Natural killer cell treated with Interleukin-12 subunit alpha and Interleukin-12 subunit beta and Interleukin-15 and Interleukin-18, amount 100 ng/mL, for 72 hours (primary cell): Measurements from ENCODE around the gene CPN1. TPM values are rescaled to one million over a fixed set of nuclear protein-coding genes. Genes with fewer than 3 reads are reported as not detected.

ENCODE experiments used
- ATAC-seq, 2 donors: fragments of 150-1000 bp; cut with Tn5 transposase in 1 of 2; sonication (Bioruptor Pico), chemical (Tn5 transposase) in 1 of 2; 2 replicates each; pipeline ENCODE4 v1.10.0; 2021
- DNase-seq: peaks from one replicate; pipeline ENCODE4 v3.0.0; 2022; ENCODE audit warnings: low spot score
- H3K27ac Mint-ChIP-seq, 2 donors: 1 replicate in 1 of 2; 2 replicates in 1 of 2; pipeline ENCODE4 v1.8.0; 2022; ENCODE audit warnings: mixed read lengths in 2 of 2, mild to moderate bottlenecking in 1 of 2, moderate library complexity in 1 of 2
- H3K27me3 Mint-ChIP-seq, 2 donors: 1 replicate in 1 of 2; 2 replicates in 1 of 2; pipeline ENCODE4 v1.8.0; 2022; ENCODE audit warnings: mixed read lengths in 2 of 2
- H3K36me3 Mint-ChIP-seq: one replicate; pipeline ENCODE4 v1.8.0; 2022; ENCODE audit warnings: mixed read lengths
- H3K4me1 Mint-ChIP-seq, 2 donors: 1 replicate in 1 of 2; 2 replicates in 1 of 2; pipeline ENCODE4 v1.8.0; 2022; ENCODE audit warnings: low read depth in 2 of 2, mixed read lengths in 2 of 2, mild to moderate bottlenecking in 1 of 2
- H3K4me3 Mint-ChIP-seq: one replicate; pipeline ENCODE4 v1.8.0; 2022; ENCODE audit warnings: mixed read lengths
- H3K9me3 Mint-ChIP-seq: 2 replicates; pipeline ENCODE4 v1.8.0; 2022; ENCODE audit warnings: mixed read lengths
- total RNA-seq, 2 donors: library from RNA; stranded (reverse); gene quantifications; one replicate each; pipeline ENCODE4 v1.2.3, GENCODE V29; 2022

CPN1 gene
- total RNA-seq, 2 donors from 2014 or later, result not detected

GRCh38 chr10:99993701-99994689 is 87.7 kb downstream of the CPN1 start:
- Mint-ChIP-seq H3K4me1 (peaks cover 16 to 19% of the 10 kb centered on the region in 2 donors), H3K4me3 (peak overlapping the region; percentile 79), H3K9me3 (no peaks in the 10 kb centered on the region)

More at GRCh38 chr10:99993701-99994689, 87.7 kb downstream of the CPN1 start:
- DNase-seq (no peak), ATAC-seq (peak; percentile 84 to 94)
- no peaks in the 10 kb centered on the region for H3K27me3 Mint-ChIP-seq
- H3K27ac Mint-ChIP-seq, result peak overlapping the region; percentile 64 to 94
- no peaks in the 10 kb centered on the region for H3K36me3 Mint-ChIP-seq

Other genes starting within 250 kb of the CPN1 start
- gene DNMBP, start 71.9 kb downstream of the CPN1 start, total RNA-seq, result 1 to 10 TPM; 4.1 to 4.3 TPM
- 10 to 100 TPM; 21.2 to 22.8 TPM for gene ERLIN1, start 104.2 kb upstream of the CPN1 start, total RNA-seq
- 10 to 100 TPM; 37.2 to 39.6 TPM for gene CHUK, start 147.7 kb upstream of the CPN1 start, total RNA-seq
- 10 to 100 TPM; 42.8 to 51.6 TPM for gene CWF19L1, start 185.8 kb upstream of the CPN1 start, total RNA-seq
- 10 to 100 TPM; 40.5 to 47.3 TPM for gene BLOC1S2, start 204.8 kb upstream of the CPN1 start, total RNA-seq
- not detected for gene PKD2L1, start 248.4 kb upstream of the CPN1 start, total RNA-seq